ENCODE results near the gene CNTN4.

Gene CNTN4

GRCh38 chr3:2861920-2862319 lies 763.3 kb downstream of the CNTN4 start:
- Histone ChIP-seq H3K36me3 (ENCODE audit: control insufficient read depth in 2 of 2, insufficient read depth in 2 of 2, low read length in 2 of 2) (no peaks in the 10 kb centered on the region), H3K4me3 (ENCODE audit: low read length in 2 of 2) (no peak overlapping the region), H3K4me1 (ENCODE audit: control insufficient read depth in 2 of 2, insufficient read depth in 2 of 2, low read length in 2 of 2) (no peaks in the 10 kb centered on the region), H3K9me3 (ENCODE audit: control insufficient read depth in 2 of 2, low read length in 2 of 2) (no peaks in the 10 kb centered on the region), H3K9ac (ENCODE audit: low read depth in 1 of 2, low read length in 2 of 2) (no peak overlapping the region), H3K27me3 (ENCODE audit: control insufficient read depth in 2 of 2, insufficient read depth in 2 of 2, low read length in 2 of 2) (no peaks in the 10 kb centered on the region), H3K27ac (ENCODE audit: low read depth in 2 of 2, low read length in 2 of 2) (no peak overlapping the region)

DNA sequence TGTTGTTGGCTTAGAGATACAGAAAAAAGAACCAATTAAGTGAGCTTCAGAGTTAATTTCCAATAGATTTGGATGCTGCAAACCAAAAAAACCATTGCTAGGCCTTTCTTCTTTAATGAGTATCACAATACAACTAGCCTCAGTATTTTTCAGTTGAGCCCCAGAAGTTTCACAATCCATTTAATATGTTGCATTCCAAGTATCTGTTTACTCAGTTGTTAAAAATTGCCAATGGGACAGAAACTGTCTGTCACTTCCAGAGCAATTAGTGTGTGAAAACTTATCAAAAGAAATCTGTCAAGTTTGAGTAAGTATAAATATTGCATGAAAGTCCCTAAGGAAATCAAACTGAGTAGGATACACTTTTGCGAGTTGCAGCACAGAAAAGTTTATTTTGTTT lies 763.7 kb downstream of the CNTN4 start:
- Histone ChIP-seq H3K4me3 (ENCODE audit: low read length in 2 of 2) (no peak overlapping the region), H3K27ac (ENCODE audit: low read depth in 2 of 2, low read length in 2 of 2) (no peak overlapping the region), H3K36me3 (ENCODE audit: control insufficient read depth in 2 of 2, insufficient read depth in 2 of 2, low read length in 2 of 2) (no peaks in the 10 kb centered on the region), H3K4me1 (ENCODE audit: control insufficient read depth in 2 of 2, insufficient read depth in 2 of 2, low read length in 2 of 2) (no peaks in the 10 kb centered on the region), H3K9ac (ENCODE audit: low read depth in 1 of 2, low read length in 2 of 2) (no peak overlapping the region), H3K27me3 (ENCODE audit: control insufficient read depth in 2 of 2, insufficient read depth in 2 of 2, low read length in 2 of 2) (no peaks in the 10 kb centered on the region), H3K9me3 (ENCODE audit: control insufficient read depth in 2 of 2, low read length in 2 of 2) (no peaks in the 10 kb centered on the region)

GRCh38 chr3:2863127-2863526 lies 764.5 kb downstream of the CNTN4 start:
- H3K9me3 ChIP-seq (ENCODE audit: control insufficient read depth in 2 of 2, low read length in 2 of 2): no peaks in the 10 kb centered on the region
- no peak overlapping the region for H3K9ac ChIP-seq (ENCODE audit: low read depth in 1 of 2, low read length in 2 of 2)
- no peaks in the 10 kb centered on the region for H3K27me3 ChIP-seq (ENCODE audit: control insufficient read depth in 2 of 2, insufficient read depth in 2 of 2, low read length in 2 of 2)
- no peak overlapping the region for H3K27ac ChIP-seq (ENCODE audit: low read depth in 2 of 2, low read length in 2 of 2)
- H3K4me3 ChIP-seq (ENCODE audit: low read length in 2 of 2): no peak overlapping the region
- no peaks in the 10 kb centered on the region for H3K4me1 ChIP-seq (ENCODE audit: control insufficient read depth in 2 of 2, insufficient read depth in 2 of 2, low read length in 2 of 2)
- no peaks in the 10 kb centered on the region for H3K36me3 ChIP-seq (ENCODE audit: control insufficient read depth in 2 of 2, insufficient read depth in 2 of 2, low read length in 2 of 2)

- Histone ChIP-seq H3K4me3 (ENCODE audit: low read length in 2 of 2) (no peak overlapping the region), H3K27ac (ENCODE audit: low read depth in 2 of 2, low read length in 2 of 2) (no peak overlapping the region), H3K9ac (ENCODE audit: low read depth in 1 of 2, low read length in 2 of 2) (no peak overlapping the region), H3K9me3 (ENCODE audit: control insufficient read depth in 2 of 2, low read length in 2 of 2) (no peaks in the 10 kb centered on the region), H3K36me3 (ENCODE audit: control insufficient read depth in 2 of 2, insufficient read depth in 2 of 2, low read length in 2 of 2) (no peaks in the 10 kb centered on the region), H3K4me1 (ENCODE audit: control insufficient read depth in 2 of 2, insufficient read depth in 2 of 2, low read length in 2 of 2) (peaks cover 0 to 4% of the 10 kb centered on the region in 2 donors), H3K27me3 (ENCODE audit: control insufficient read depth in 2 of 2, insufficient read depth in 2 of 2, low read length in 2 of 2) (no peaks in the 10 kb centered on the region)
Observed at GRCh38 chr3:2869905-2870304, 771.2 kb downstream of the CNTN4 start.

- no peak overlapping the region for H3K27ac ChIP-seq (ENCODE audit: low read depth in 2 of 2, low read length in 2 of 2)
- H3K36me3 ChIP-seq (ENCODE audit: control insufficient read depth in 2 of 2, insufficient read depth in 2 of 2, low read length in 2 of 2): no peaks in the 10 kb centered on the region
- H3K4me3 ChIP-seq (ENCODE audit: low read length in 2 of 2): no peak overlapping the region
- no peaks in the 10 kb centered on the region for H3K27me3 ChIP-seq (ENCODE audit: control insufficient read depth in 2 of 2, insufficient read depth in 2 of 2, low read length in 2 of 2)
- peaks cover 0 to 4% of the 10 kb centered on the region in 2 donors for H3K4me1 ChIP-seq (ENCODE audit: control insufficient read depth in 2 of 2, insufficient read depth in 2 of 2, low read length in 2 of 2)
- no peaks in the 10 kb centered on the region for H3K9me3 ChIP-seq (ENCODE audit: control insufficient read depth in 2 of 2, low read length in 2 of 2)
- no peak overlapping the region for H3K9ac ChIP-seq (ENCODE audit: low read depth in 1 of 2, low read length in 2 of 2)
Observed at GRCh38 chr3:2870724-2871333, 772.2 kb downstream of the CNTN4 start.

DNA sequence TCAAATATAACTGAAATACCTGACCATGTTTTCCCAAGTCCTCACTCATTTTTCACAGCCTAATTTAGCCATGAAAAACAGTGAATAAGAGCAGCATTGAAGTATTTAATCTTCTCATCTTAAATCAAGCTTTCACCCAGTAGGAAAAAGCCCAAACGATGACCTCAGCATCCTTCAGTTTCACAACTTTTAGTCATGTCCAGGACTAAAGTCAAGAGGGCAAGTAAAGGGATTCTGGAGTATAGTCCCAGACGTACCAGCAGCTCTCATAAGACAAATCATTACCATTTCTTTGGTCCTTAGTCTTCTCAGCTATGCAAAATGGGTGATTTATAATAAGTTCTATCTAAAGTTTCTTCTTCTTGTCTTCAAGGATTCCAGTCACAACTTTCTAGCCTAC lies 774.2 kb downstream of the CNTN4 start:
- H3K27me3 ChIP-seq (ENCODE audit: control insufficient read depth in 2 of 2, insufficient read depth in 2 of 2, low read length in 2 of 2): no peaks in the 10 kb centered on the region
- no peaks in the 10 kb centered on the region for H3K36me3 ChIP-seq (ENCODE audit: control insufficient read depth in 2 of 2, insufficient read depth in 2 of 2, low read length in 2 of 2)

GRCh38 chr3:2873986-2874385 lies 775.3 kb downstream of the CNTN4 start:
- no peaks in the 10 kb centered on the region for H3K36me3 ChIP-seq (ENCODE audit: control insufficient read depth in 2 of 2, insufficient read depth in 2 of 2, low read length in 2 of 2)
- H3K9ac ChIP-seq (ENCODE audit: low read depth in 1 of 2, low read length in 2 of 2): no peak overlapping the region
- H3K27ac ChIP-seq (ENCODE audit: low read depth in 2 of 2, low read length in 2 of 2): no peak overlapping the region
- no peak overlapping the region for H3K4me3 ChIP-seq (ENCODE audit: low read length in 2 of 2)
- peaks cover 0 to 4% of the 10 kb centered on the region in 2 donors for H3K4me1 ChIP-seq (ENCODE audit: control insufficient read depth in 2 of 2, insufficient read depth in 2 of 2, low read length in 2 of 2)
- no peaks in the 10 kb centered on the region for H3K27me3 ChIP-seq (ENCODE audit: control insufficient read depth in 2 of 2, insufficient read depth in 2 of 2, low read length in 2 of 2)
- no peaks in the 10 kb centered on the region for H3K9me3 ChIP-seq (ENCODE audit: control insufficient read depth in 2 of 2, low read length in 2 of 2)

More for the DNA sequence above, 774.2 kb downstream of the CNTN4 start:
- Histone ChIP-seq H3K27ac (ENCODE audit: low read depth in 2 of 2, low read length in 2 of 2) (no peak overlapping the region), H3K4me1 (ENCODE audit: control insufficient read depth in 2 of 2, insufficient read depth in 2 of 2, low read length in 2 of 2) (peaks cover 0 to 4% of the 10 kb centered on the region in 2 donors), H3K9ac (ENCODE audit: low read depth in 1 of 2, low read length in 2 of 2) (no peak overlapping the region), H3K9me3 (ENCODE audit: control insufficient read depth in 2 of 2, low read length in 2 of 2) (no peaks in the 10 kb centered on the region), H3K4me3 (ENCODE audit: low read length in 2 of 2) (no peak overlapping the region)

DNA sequence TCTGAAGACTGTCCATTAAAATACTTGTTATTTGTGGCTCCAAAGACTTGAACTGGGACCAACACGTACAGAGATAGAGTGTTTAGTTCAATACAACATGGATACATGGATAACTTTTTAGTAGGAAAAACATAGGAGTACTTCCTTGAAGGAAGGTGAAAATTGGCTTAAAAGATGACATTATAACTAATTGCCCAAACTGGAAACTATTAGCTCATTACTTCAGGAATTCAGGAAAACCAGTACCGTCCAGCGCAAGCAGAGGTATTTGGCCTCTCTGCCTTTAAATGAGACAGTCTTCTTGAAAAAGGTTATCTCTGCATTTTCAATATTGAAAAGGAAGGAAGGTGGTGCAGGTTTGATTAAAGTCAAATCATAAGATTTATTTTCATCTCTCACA lies 777.0 kb downstream of the CNTN4 start:
- H3K36me3 ChIP-seq (ENCODE audit: control insufficient read depth in 2 of 2, insufficient read depth in 2 of 2, low read length in 2 of 2): no peaks in the 10 kb centered on the region
- no peak overlapping the region for H3K4me3 ChIP-seq (ENCODE audit: low read length in 2 of 2)
- no peak overlapping the region for H3K27ac ChIP-seq (ENCODE audit: low read depth in 2 of 2, low read length in 2 of 2)
- no peaks in the 10 kb centered on the region for H3K27me3 ChIP-seq (ENCODE audit: control insufficient read depth in 2 of 2, insufficient read depth in 2 of 2, low read length in 2 of 2)
- H3K9ac ChIP-seq (ENCODE audit: low read depth in 1 of 2, low read length in 2 of 2): no peak overlapping the region
- peaks cover 0 to 2% of the 10 kb centered on the region in 2 donors for H3K4me1 ChIP-seq (ENCODE audit: control insufficient read depth in 2 of 2, insufficient read depth in 2 of 2, low read length in 2 of 2)
- no peaks in the 10 kb centered on the region for H3K9me3 ChIP-seq (ENCODE audit: control insufficient read depth in 2 of 2, low read length in 2 of 2)

DNA sequence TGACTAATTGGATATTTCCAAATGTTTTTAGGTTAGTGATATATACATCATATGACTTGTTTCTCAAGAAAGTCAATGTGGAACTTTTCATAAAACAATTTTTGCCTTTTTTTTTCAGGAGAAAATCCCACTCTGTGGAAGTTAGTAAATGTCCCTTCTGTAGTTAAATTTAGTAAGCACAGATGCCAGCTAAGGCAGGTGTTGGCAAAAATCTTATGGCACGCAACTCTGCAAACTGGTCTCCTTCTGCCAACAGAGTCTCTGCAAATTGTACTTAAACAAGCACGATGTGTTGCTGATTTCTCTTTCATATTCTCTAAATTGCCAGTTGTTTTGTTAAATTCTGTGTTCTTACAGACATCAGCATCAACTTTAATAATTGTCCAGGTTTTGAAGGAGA lies 777.7 kb downstream of the CNTN4 start:
- no peaks in the 10 kb centered on the region for H3K36me3 ChIP-seq (ENCODE audit: control insufficient read depth in 2 of 2, insufficient read depth in 2 of 2, low read length in 2 of 2)
- H3K27me3 ChIP-seq (ENCODE audit: control insufficient read depth in 2 of 2, insufficient read depth in 2 of 2, low read length in 2 of 2): no peaks in the 10 kb centered on the region
- no peak overlapping the region for H3K4me3 ChIP-seq (ENCODE audit: low read length in 2 of 2)
- H3K4me1 ChIP-seq (ENCODE audit: control insufficient read depth in 2 of 2, insufficient read depth in 2 of 2, low read length in 2 of 2): no peaks in the 10 kb centered on the region
- no peaks in the 10 kb centered on the region for H3K9me3 ChIP-seq (ENCODE audit: control insufficient read depth in 2 of 2, low read length in 2 of 2)
- H3K27ac ChIP-seq (ENCODE audit: low read depth in 2 of 2, low read length in 2 of 2): no peak overlapping the region
- H3K9ac ChIP-seq (ENCODE audit: low read depth in 1 of 2, low read length in 2 of 2): no peak overlapping the region

DNA sequence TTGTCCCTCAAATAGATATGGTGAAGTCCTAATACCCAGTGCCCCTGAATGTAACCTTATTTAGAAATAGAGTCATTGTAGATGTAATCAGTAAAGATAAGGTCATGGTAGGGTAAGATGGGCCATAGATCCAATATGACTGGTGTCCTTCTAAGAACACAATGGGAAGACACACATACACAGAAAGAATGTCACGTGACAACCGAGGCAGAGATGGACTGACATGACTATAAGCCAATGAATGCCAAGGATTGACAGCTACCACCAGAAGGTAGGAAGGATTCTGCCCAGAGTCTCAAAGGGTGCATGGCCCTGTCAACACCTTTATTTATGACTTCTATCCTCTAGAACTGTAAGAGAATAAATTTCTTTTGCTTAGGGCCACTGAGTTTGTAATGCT lies 780.4 kb downstream of the CNTN4 start:
- H3K4me1 ChIP-seq (ENCODE audit: control insufficient read depth in 2 of 2, insufficient read depth in 2 of 2, low read length in 2 of 2): no peaks in the 10 kb centered on the region
- no peaks in the 10 kb centered on the region for H3K36me3 ChIP-seq (ENCODE audit: control insufficient read depth in 2 of 2, insufficient read depth in 2 of 2, low read length in 2 of 2)
- no peaks in the 10 kb centered on the region for H3K9me3 ChIP-seq (ENCODE audit: control insufficient read depth in 2 of 2, low read length in 2 of 2)
- H3K27ac ChIP-seq (ENCODE audit: low read depth in 2 of 2, low read length in 2 of 2): no peak overlapping the region
- H3K27me3 ChIP-seq (ENCODE audit: control insufficient read depth in 2 of 2, insufficient read depth in 2 of 2, low read length in 2 of 2): no peaks in the 10 kb centered on the region
- no peak overlapping the region for H3K4me3 ChIP-seq (ENCODE audit: low read length in 2 of 2)
- H3K9ac ChIP-seq (ENCODE audit: low read depth in 1 of 2, low read length in 2 of 2): no peak overlapping the region

- H3K4me1 ChIP-seq (ENCODE audit: control insufficient read depth in 2 of 2, insufficient read depth in 2 of 2, low read length in 2 of 2): no peaks in the 10 kb centered on the region
- no peak overlapping the region for H3K27ac ChIP-seq (ENCODE audit: low read depth in 2 of 2, low read length in 2 of 2)
- no peak overlapping the region for H3K9ac ChIP-seq (ENCODE audit: low read depth in 1 of 2, low read length in 2 of 2)
- H3K9me3 ChIP-seq (ENCODE audit: control insufficient read depth in 2 of 2, low read length in 2 of 2): no peaks in the 10 kb centered on the region
- H3K27me3 ChIP-seq (ENCODE audit: control insufficient read depth in 2 of 2, insufficient read depth in 2 of 2, low read length in 2 of 2): no peaks in the 10 kb centered on the region
- no peaks in the 10 kb centered on the region for H3K36me3 ChIP-seq (ENCODE audit: control insufficient read depth in 2 of 2, insufficient read depth in 2 of 2, low read length in 2 of 2)
- H3K4me3 ChIP-seq (ENCODE audit: low read length in 2 of 2): no peak overlapping the region
Observed at GRCh38 chr3:2879587-2879986, 780.9 kb downstream of the CNTN4 start.
